HepG2 (cell line): Measurements from ENCODE around the gene SLC9A5. TPM values are rescaled to one million over a fixed set of nuclear protein-coding genes. Genes with fewer than 3 reads are reported as not detected.

Experiments used
- AGO1 ChIP-seq: fragments of 200-400 bp; formaldehyde crosslinking; IDR thresholded peaks from 2 replicates; pipeline ENCODE4 v1.6.1; 2017; ENCODE audit warnings: mild to moderate bottlenecking, low read depth, low read length, moderate library complexity; ENCODE audit not compliant: poor library complexity, severe bottlenecking
- HNRNPH1 ChIP-seq: fragments of 200-400 bp; formaldehyde crosslinking; optimal IDR thresholded peaks from 2 replicates; pipeline ENCODE3; 2017; ENCODE audit warnings: mild to moderate bottlenecking, low read depth, low read length
- MBD4 ChIP-seq: IDR thresholded peaks from 2 replicates; pipeline ENCODE4 v1.6.1; 2012; ENCODE audit warnings: low read length, inconsistent platforms, borderline replicate concordance
- NONO ChIP-seq, 2 experiments: fragments of 450-650 bp in 1 of 2; sonication (generic) in 1 of 2; formaldehyde crosslinking in 1 of 2; IDR thresholded peaks in 1 of 2; conservative IDR thresholded peaks in 1 of 2; 2 replicates each; pipeline versions ENCODE4 v1.6.1 to v1.8.0; 2017 to 2022; ENCODE audit warnings: mild to moderate bottlenecking in 1 of 2, missing genetic modification reagents in 1 of 2, moderate library complexity in 1 of 2
- RBFOX2 ChIP-seq: fragments of 200-400 bp; formaldehyde crosslinking; IDR thresholded peaks from 2 replicates; pipeline ENCODE4 v1.6.1; 2017; ENCODE audit warnings: low read depth, mild to moderate bottlenecking, low read length
- RBM39 ChIP-seq: fragments of 200-400 bp; formaldehyde crosslinking; IDR thresholded peaks from one replicate; pipeline ENCODE4 v1.6.1; 2018; ENCODE audit warnings: antibody characterized with exemption, mild to moderate bottlenecking, low read depth, low read length; ENCODE audit not compliant: poor library complexity, severe bottlenecking
- RCOR2 ChIP-seq: IDR thresholded peaks from 2 replicates; pipeline ENCODE4 v1.6.1; 2016; ENCODE audit warnings: missing biosample characterization, missing genetic modification reagents
- SP1 ChIP-seq, 2 experiments: fragments of 450-650 bp in 1 of 2; sonication (generic) in 1 of 2; formaldehyde crosslinking in 1 of 2; IDR thresholded peaks; 2 replicates each; pipeline versions ENCODE4 v1.4.0 to v1.6.1; 2016 to 2020; ENCODE audit warnings: missing genetic modification reagents in 1 of 2
- TOPORS ChIP-seq: sonication (generic); formaldehyde crosslinking; IDR thresholded peaks from 2 replicates; pipeline ENCODE4 v1.8.0; 2023; ENCODE audit warnings: mild to moderate bottlenecking, missing genetic modification reagents
- ZNF10 ChIP-seq: sonication (generic); formaldehyde crosslinking; IDR thresholded peaks from 2 replicates; pipeline ENCODE4 v1.4.0; 2020; ENCODE audit warnings: mild to moderate bottlenecking, low read depth, missing genetic modification reagents, borderline replicate concordance
- ZNF143 ChIP-seq: sonication (generic); formaldehyde crosslinking; IDR thresholded peaks from 2 replicates; pipeline ENCODE4 v1.4.0; 2020; ENCODE audit warnings: missing genetic modification reagents
- ZNF235 ChIP-seq: sonication (generic); formaldehyde crosslinking; IDR thresholded peaks from 2 replicates; pipeline ENCODE4 v1.8.1; 2023; ENCODE audit warnings: mild to moderate bottlenecking, missing genetic modification reagents, borderline replicate concordance
- ZNF260 ChIP-seq: sonication (generic); formaldehyde crosslinking; IDR thresholded peaks from 2 replicates; pipeline ENCODE4 v1.4.0; 2020; ENCODE audit warnings: missing genetic modification reagents, low read depth, mild to moderate bottlenecking, borderline replicate concordance
- ZNF44 ChIP-seq: sonication (generic); formaldehyde crosslinking; IDR thresholded peaks from 2 replicates; pipeline ENCODE4 v1.5.1; 2020; ENCODE audit warnings: mild to moderate bottlenecking, missing genetic modification reagents
- ZNF605 ChIP-seq: sonication (generic); formaldehyde crosslinking; IDR thresholded peaks from 2 replicates; pipeline ENCODE4 v1.8.0; 2022; ENCODE audit warnings: mild to moderate bottlenecking, missing genetic modification reagents
- ZNF768 ChIP-seq: sonication (generic); formaldehyde crosslinking; IDR thresholded peaks from 2 replicates; pipeline ENCODE4 v1.4.0; 2020; ENCODE audit warnings: missing genetic modification reagents
- ZNF775 ChIP-seq: sonication (generic); formaldehyde crosslinking; IDR thresholded peaks from 2 replicates; pipeline ENCODE4 v1.4.0; 2020; ENCODE audit warnings: missing genetic modification reagents, mild to moderate bottlenecking, moderate library complexity, borderline replicate concordance
- polyA plus RNA-seq, 8 experiments: library from polyadenylated mRNA; depleted of rRNA in 3 of 8; stranded (reverse) in 7 of 8; unstranded in 1 of 8; fragments of >200 nt; fragmentation: Illumina TruSeq in 4 of 8; extraction: Trizol in 4 of 8; gene quantifications; 2 replicates each; pipeline versions ENCODE4 v1.2.1 to v1.2.3, GENCODE V29; 2011 to 2016; ENCODE audit warnings: low read depth in 4 of 8, missing spikeins in 1 of 8, mixed read lengths in 1 of 8; ENCODE audit not compliant: insufficient read depth in 1 of 8
- total RNA-seq, 5 experiments: library from RNA; depleted of rRNA; stranded (reverse); fragments of >200 nt; fragmentation: Illumina TruSeq; extraction: Trizol; gene quantifications; 2 replicates each; pipeline ENCODE4 v1.2.3, GENCODE V29; 2016; ENCODE audit warnings: low read depth in 1 of 5
- TF ChIP-seq, protein P1 (sequence below): sonication (generic); formaldehyde crosslinking; IDR thresholded peaks from 2 replicates; pipeline ENCODE4 v1.4.0; 2020; ENCODE audit warnings: missing genetic modification reagents
- TF ChIP-seq, protein P2 (sequence below): sonication (generic); formaldehyde crosslinking; IDR thresholded peaks from 2 replicates; pipeline ENCODE4 v1.4.0; 2020; ENCODE audit warnings: low read depth, missing genetic modification reagents
- TF ChIP-seq, protein P3 (sequence below): sonication (generic); formaldehyde crosslinking; IDR thresholded peaks from 2 replicates; pipeline ENCODE4 v1.4.0; 2020; ENCODE audit warnings: mild to moderate bottlenecking, missing genetic modification reagents

SLC9A5 gene
- total and polyA plus RNA-seq, 2 of the 13 experiments (the other 11 are each of a cell fraction or from before 2014, with no cell fraction given), result 0.58 to 1.4 TPM

DNA sequence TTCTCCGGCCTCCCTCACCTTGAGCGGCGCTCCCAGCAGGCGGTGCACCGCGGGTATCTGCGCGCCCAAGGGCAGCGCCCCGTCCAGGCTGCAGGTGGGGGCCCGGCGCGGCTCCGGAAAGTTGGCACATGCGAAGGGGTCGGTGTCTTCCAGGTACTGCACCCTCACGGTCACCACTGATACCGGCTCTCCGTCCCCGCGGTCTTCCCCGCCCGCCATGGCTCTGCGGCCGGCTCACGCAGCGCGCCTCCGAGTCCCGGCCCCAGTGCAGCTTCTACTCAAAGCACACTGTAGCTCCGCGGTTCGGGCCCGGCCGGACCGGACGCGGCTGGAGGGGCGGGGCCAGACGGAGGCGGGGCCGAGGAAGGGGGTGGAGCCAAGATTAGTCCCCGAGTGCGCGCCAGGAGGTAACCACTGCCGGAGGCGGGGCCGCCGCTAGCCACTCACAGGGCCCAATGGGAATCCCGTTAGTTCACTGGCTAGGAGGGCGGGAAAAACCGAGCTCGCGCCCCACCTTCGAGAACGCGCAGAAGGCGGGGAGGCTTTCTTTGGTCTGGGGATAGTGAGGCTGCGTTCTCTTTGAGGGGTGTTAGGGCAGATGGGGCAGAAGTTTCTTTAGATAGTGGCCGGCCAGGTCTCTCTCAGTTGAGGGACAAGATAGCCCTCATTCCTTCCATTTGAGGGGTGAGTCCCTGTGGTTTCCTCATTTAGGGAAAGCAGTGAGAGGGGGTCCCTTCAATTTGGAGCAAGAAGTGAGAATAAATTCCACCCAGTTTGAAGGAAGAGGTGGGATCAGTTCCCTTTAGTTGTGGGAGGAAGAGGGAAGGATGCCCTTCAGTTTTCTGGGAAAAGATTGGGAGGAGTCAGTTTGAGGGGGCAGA lies 1.3 kb upstream of the SLC9A5 start, which contains the start of gene FHOD1 (continued):
- TF ChIP-seq, protein P1, sequence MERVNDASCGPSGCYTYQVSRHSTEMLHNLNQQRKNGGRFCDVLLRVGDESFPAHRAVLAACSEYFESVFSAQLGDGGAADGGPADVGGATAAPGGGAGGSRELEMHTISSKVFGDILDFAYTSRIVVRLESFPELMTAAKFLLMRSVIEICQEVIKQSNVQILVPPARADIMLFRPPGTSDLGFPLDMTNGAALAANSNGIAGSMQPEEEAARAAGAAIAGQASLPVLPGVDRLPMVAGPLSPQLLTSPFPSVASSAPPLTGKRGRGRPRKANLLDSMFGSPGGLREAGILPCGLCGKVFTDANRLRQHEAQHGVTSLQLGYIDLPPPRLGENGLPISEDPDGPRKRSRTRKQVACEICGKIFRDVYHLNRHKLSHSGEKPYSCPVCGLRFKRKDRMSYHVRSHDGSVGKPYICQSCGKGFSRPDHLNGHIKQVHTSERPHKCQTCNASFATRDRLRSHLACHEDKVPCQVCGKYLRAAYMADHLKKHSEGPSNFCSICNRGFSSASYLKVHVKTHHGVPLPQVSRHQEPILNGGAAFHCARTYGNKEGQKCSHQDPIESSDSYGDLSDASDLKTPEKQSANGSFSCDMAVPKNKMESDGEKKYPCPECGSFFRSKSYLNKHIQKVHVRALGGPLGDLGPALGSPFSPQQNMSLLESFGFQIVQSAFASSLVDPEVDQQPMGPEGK (CRISPR knock-in tag), result peak; percentile 31; the same call in 1 of the 2 replicates
- TF ChIP-seq RBFOX2 (peak; percentile 72), ZNF10 (CRISPR knock-in tag) (no peak), AGO1 (no peak), ZNF235 (CRISPR knock-in tag) (no peak), SP1 (IDR thresholded peaks at IDR 0.05) (no peak), SP1 (CRISPR knock-in tag; IDR thresholded peaks at IDR 0.05) (peak; percentile 90), ZNF768 (CRISPR knock-in tag) (peak; percentile 44; the same call in 1 of the 2 replicates), RCOR2 (CRISPR knock-in tag) (0 out of 2 replicates have a peak, but pooled peaks have one; percentile 27), ZNF143 (CRISPR knock-in tag) (peak; percentile 35; the same call in 1 of the 2 replicates), ZNF44 (CRISPR knock-in tag) (no peak; the same call in 1 of the 2 replicates), ZNF605 (CRISPR knock-in tag) (no peak; the same call in 1 of the 2 replicates), MBD4 (no peak), TOPORS (peak; percentile 86), RBM39 (no peak), ZNF260 (no peak), ZNF775 (peak; percentile 13; the same call in 1 of the 2 replicates), HNRNPH1 (no peak), NONO (IDR thresholded peaks at IDR 0.05) (no peak), NONO (CRISPR knock-in tag; conservative IDR thresholded peaks at IDR 0.05) (no peak)
- TF ChIP-seq, protein P2, sequence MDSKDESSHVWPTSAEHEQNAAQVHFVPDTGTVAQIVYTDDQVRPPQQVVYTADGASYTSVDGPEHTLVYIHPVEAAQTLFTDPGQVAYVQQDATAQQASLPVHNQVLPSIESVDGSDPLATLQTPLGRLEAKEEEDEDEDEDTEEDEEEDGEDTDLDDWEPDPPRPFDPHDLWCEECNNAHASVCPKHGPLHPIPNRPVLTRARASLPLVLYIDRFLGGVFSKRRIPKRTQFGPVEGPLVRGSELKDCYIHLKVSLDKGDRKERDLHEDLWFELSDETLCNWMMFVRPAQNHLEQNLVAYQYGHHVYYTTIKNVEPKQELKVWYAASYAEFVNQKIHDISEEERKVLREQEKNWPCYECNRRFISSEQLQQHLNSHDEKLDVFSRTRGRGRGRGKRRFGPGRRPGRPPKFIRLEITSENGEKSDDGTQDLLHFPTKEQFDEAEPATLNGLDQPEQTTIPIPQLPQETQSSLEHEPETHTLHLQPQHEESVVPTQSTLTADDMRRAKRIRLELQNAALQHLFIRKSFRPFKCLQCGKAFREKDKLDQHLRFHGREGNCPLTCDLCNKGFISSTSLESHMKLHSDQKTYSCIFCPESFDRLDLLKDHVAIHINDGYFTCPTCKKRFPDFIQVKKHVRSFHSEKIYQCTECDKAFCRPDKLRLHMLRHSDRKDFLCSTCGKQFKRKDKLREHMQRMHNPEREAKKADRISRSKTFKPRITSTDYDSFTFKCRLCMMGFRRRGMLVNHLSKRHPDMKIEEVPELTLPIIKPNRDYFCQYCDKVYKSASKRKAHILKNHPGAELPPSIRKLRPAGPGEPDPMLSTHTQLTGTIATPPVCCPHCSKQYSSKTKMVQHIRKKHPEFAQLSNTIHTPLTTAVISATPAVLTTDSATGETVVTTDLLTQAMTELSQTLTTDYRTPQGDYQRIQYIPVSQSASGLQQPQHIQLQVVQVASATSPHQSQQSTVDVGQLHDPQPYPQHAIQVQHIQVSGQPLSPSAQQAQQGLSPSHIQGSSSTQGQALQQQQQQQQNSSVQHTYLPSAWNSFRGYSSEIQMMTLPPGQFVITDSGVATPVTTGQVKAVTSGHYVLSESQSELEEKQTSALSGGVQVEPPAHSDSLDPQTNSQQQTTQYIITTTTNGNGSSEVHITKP, result no peak
- TF ChIP-seq, protein P3, sequence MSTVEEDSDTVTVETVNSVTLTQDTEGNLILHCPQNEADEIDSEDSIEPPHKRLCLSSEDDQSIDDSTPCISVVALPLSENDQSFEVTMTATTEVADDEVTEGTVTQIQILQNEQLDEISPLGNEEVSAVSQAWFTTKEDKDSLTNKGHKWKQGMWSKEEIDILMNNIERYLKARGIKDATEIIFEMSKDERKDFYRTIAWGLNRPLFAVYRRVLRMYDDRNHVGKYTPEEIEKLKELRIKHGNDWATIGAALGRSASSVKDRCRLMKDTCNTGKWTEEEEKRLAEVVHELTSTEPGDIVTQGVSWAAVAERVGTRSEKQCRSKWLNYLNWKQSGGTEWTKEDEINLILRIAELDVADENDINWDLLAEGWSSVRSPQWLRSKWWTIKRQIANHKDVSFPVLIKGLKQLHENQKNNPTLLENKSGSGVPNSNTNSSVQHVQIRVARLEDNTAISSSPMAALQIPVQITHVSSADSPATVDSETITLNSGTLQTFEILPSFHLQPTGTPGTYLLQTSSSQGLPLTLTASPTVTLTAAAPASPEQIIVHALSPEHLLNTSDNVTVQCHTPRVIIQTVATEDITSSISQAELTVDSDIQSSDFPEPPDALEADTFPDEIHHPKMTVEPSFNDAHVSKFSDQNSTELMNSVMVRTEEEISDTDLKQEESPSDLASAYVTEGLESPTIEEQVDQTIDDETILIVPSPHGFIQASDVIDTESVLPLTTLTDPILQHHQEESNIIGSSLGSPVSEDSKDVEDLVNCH (CRISPR knock-in tag), result no peak
